GDM1 (cell line): Measurements from ENCODE around the gene UBE2R2.
"Not testable (repeated sequence)": the region's sequence is repeated elsewhere in the genome, so short reads cannot be mapped to it uniquely, and the experiment has no call there.

ENCODE experiments used
- DNase-seq: peaks from one replicate; lab custom pipeline; 2025; lab: John Stamatoyannopoulos, UW

Gene UBE2R2

DNA sequence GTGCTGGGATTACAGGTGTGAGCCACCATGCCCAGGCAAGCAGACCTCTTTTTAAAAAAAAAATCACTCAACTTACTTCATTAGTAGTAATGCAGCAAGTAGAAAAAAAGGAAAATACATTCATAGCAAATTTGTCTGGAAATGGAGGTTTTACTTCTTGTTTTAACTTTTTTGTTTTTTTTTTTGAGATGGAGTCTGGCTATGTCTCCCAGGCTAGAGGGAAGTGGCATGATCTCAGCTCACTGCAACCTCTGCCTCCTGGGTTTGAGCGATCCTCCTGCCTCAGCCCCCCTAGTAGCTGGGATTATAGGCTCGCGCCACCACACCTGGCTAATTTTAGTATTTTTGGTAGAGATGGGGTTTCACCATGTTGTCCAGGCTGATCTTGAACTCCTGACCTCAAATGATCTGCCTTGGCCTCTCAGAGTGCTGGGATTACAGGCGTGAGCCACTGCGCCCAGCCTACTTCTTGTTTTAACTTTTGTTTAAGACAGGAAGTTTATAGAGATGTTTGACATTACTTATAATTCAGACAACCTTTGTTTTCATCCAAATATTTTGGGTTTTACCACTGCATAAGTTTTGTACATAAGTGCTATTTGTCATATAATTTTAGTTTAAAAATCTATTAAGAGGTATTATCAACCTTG lies 26.5 kb downstream of the UBE2R2 start:
- DNase-seq = no peak

DNA sequence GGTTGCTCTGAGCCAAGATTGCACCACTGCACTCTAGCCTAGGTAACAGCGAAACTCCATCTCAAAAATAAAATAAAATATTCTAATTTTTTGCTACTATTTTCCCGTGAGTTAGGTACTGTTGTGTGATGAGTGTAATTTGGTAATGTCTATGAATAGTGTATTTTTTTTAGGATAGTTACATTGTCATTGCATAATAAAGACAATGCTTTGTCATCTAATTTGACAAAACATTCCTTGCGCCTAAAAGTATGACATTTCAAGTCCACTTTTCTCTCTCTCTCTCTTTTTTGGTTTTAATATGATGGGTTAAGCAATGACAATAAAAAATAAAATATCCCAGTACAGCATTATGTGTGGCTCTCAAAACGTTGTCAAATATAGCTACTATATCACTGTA lies 29.3 kb downstream of the UBE2R2 start:
- DNase-seq = no peak

- DNase-seq = not testable (repeated sequence)
These were observed 30.9 kb downstream of the UBE2R2 start for GRCh38 chr9:33847894-33848205.

DNA sequence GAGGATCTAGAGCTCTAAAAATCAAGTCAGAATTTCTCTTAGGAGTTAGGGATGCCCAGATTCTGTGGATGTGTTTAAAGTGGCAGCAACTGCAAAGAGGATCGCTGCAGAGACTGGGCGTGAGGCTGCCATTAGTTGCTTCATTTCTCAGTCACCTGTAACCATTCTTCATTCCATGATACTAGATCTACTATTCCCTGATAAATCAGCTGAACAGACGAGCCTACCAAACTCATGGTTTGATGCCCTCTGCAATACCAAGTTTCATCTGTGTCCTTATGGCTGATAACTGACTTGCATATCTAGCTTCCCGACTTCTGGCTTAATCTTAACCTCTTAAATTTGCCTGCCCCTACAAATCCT lies 33.3 kb downstream of the UBE2R2 start:
- no peak for DNase-seq

GRCh38 chr9:33850677-33851076 lies 33.7 kb downstream of the UBE2R2 start:
- DNase-seq = no peak

DNA sequence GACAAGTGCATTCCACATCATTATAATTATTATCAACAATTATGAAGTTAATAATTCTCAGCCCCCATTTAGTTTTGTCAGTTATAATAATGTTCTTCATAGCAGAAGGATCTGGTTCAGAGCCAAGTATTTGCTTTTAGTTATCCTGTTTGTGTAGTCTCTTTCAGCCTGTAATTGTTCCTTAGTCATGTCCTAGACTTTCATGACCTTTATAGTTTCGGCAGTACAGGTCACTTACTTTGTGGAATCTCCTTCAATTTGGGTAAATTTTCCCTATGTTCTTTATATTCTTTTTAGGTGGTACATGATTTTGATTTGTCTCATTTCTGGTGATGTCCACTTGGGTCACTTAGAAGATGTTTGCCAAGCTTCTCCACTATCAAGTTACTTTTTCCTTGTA lies 34.3 kb downstream of the UBE2R2 start:
- DNase-seq = no peak

DNA sequence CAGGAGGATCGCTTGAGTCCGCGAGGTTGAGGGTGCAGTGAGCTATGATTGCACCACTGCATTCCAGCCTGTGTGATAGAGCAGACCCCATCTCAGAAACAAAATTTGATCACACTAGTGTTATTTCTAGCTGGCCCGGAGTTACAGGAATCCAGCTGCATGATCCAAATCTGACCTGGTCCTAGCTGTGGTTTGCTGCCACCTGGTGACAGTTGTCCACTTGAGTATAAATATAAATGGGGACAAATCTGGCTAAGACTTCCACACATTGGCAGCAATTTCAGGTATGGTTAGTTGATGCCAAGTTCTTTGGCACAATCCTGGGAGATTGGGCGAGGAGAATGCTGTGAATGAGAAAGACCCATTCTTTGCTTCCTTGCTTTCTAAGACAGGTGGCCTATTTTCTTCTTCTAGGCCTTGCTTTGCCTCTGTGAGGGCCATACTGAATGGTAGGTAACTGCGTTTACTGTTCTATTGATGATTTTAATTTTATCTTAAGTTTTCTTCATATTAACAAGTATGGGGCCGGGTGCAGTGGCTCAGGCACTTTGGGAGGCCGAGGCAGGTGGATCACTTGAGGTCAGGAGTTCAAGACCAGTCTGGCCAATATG lies 35.4 kb downstream of the UBE2R2 start:
- no peak for DNase-seq

DNA sequence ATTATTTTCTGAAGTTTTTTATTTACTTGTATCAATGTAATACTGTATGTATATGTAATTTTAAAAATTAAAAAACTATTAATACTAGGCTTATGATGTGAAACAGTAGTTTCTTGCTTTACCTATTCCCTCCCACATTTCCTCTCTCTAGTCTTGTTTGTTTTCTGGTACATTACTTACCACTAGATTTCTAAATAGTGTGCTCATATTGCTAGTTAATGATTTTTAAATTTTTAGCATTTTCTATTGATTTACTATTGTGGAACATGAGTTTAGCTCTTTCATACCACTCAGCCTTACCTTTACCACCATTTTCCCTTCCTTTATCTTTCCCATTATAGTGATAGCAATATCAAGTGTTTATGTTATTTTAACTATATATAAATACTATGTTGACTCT lies 39.3 kb downstream of the UBE2R2 start:
- DNase-seq = no peak

- DNase-seq = no peak
These were observed 41.5 kb downstream of the UBE2R2 start for GRCh38 chr9:33858423-33858822.

GRCh38 chr9:33860200-33860871 lies 43.4 kb downstream of the UBE2R2 start:
- DNase-seq = no peak

DNA sequence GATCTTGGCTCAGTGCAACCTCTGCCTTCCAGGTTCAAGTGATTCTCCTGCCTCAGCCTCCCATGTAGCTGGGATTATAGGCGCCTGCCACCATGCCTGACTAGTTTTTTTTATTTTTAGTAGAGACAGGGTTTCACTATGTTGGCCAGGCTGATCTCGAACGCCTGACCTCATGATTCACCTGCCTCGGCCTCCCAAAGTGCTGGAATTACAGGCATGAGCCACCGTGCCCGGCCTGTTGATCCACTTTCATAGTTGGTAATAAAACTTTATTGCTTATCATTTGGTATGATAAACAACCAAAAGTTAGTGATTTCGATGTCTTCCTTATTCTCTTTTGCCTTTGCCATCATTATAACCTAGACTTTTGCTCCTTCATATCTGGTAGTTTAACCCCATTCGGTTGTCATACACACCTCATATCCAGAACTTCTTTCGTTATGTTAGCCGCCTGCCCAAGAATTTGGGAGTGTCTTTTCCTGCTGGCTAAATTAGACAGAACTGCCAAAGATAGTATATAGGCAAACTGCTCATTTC lies 45.0 kb downstream of the UBE2R2 start:
- no peak for DNase-seq

GRCh38 chr9:33863027-33863426 lies 46.1 kb downstream of the UBE2R2 start:
- not testable (repeated sequence) for DNase-seq

GRCh38 chr9:33867747-33868439 lies 50.9 kb downstream of the UBE2R2 start:
- no peak for DNase-seq

DNA sequence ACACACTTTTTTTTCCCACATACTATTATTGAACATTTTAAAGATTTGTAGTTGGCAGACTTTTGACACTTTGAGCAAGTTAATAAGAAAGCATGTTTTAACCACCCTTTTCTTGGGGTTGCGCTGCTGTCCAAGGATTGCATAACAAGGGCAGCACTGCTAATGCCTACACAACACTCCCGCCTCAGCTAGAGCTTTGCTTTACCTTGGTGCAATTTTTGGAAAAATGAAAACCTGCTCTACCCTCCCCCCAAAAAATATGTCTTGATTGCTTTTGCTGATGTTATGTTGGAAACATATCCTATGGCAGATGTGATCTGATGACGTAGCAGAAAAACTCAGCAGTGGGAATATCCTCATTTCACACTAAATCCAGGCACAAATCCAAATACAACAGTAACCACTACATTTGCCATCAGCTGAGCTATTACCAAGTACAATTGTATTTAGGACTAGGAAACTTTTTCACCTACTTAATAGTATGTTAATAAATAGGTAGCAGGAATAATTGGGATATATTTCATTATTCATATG lies 51.5 kb downstream of the UBE2R2 start:
- DNase-seq = no peak

- not testable (repeated sequence) for DNase-seq
These were observed 52.3 kb downstream of the UBE2R2 start for GRCh38 chr9:33869243-33869642.

- DNase-seq = no peak
These were observed 60.9 kb downstream of the UBE2R2 start for GRCh38 chr9:33877727-33878489.

DNA sequence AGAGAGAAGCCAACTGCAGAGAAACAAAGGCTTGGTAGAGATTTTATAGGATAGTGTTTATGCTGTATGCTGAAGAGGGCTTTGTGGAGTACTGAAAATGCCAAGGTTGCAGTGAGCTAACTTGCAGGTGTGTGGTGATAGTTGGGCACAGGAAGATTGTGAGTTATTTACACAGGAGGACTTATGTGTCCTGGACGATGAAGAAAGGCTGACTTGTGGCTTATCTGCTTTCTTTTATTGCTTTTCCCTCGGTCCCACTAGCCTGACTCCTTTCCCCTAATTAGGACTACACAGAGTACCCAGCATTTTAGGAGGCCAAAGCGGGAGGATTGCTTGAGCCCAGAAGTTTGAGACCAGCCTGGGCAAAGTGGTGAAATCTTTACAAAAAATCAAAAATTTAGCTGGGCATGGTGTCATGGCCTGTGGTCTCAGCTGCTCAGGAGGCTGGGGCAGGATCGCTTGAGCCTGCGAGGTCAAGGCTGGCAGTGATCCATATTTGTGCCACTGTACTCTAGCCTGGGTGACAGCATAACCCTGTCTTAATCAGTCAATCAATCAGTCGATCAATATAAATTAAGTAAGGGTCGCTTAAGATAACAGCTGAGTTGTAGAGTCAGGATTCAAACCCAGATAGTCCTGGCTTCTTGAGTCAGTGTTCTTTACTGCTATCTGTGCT lies 61.9 kb downstream of the UBE2R2 start:
- DNase-seq = no peak

DNA sequence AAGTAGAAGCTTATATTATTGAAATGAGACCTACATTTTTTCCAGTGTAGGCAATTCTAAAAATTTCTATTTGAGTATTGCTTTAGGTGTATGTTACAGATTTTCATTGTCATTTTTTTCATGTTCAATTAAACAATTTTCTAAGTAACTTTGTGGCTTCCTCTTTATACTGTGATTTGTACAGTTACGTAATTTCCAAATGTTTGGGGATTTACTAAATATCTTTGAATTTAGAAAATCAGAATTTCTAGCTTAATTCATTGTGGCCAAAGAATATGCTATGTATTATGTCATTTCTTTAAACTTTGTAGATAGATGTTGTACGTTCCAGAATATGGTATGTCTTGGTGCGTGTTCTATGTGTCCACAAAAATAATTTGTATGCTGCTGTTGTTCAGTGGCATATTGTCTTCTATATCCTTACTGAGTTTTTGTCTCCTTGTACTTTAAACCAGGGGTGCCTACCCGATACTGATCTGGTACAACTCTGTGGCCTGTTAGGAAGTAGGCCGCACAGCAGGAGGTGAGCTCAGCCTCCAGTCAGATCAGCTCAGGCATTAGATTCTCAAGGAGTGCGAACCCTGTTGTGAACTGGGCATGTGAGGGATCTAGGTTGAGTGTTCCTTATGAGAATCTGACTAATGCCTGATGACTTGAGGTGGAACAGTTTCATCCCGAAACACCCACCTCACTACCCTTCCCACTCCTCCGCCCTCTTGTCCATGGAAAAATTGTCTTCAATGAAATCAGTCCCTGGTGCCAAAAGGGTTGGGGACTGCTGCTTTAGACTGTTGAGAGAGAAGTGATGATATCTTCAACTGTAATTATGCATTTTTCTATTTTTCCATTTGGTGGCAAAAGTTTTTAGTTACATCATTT lies 63.5 kb downstream of the UBE2R2 start:
- DNase-seq = no peak

DNA sequence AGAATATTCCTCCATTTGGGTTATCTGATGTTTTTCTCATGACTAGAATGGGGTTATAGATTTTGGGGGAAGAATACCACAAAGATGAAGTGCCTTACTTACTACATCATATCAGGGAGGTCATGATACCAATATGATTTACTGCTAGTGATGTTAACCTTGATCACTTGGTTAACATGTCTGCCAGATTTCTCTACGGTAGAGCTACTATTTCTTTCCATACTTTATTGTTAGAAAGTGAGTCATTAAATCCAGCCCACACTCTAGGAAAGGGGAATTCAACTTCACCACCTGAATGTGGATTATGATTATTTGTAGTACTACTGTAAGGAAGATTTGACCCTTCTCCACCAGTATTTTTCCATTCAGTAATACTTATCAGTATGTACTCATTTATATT lies 64.7 kb downstream of the UBE2R2 start:
- no peak for DNase-seq
